GM12891 (cell line): Measurements from ENCODE around the gene TERB1. TPM values are rescaled to one million over a fixed set of nuclear protein-coding genes. Genes with fewer than 3 reads are reported as not detected.

Experiments
- DNase-seq: peaks from one replicate; pipeline ENCODE4 v3.0.0; 2011; ENCODE audit warnings: low spot score; ENCODE audit not compliant: insufficient read length
- FAIRE-seq: peaks from 2 replicates; lab custom pipeline; 2011; peaks lifted over from hg19 to GRCh38; lab: Jason Lieb, UNC
- PAX5 ChIP-seq: IDR thresholded peaks from 2 replicates; pipeline ENCODE4 v1.6.1; 2011; ENCODE audit warnings: low read length, moderate library complexity, mild to moderate bottlenecking; ENCODE audit not compliant: insufficient read depth, severe bottlenecking
- POLR2A ChIP-seq: IDR thresholded peaks from 2 replicates; pipeline ENCODE4 v1.6.1; 2011; ENCODE audit warnings: low read depth, low read length, control low read depth
- POLR2AphosphoS5 ChIP-seq: IDR thresholded peaks from 2 replicates; pipeline ENCODE4 v1.6.1; 2011; ENCODE audit warnings: low read depth, low read length, control low read depth
- POU2F2 ChIP-seq: IDR thresholded peaks from 2 replicates; pipeline ENCODE4 v1.6.1; 2011; ENCODE audit warnings: low read depth, mild to moderate bottlenecking, control low read depth, low read length, moderate library complexity
- SPI1 ChIP-seq: IDR thresholded peaks from 2 replicates; pipeline ENCODE4 v1.6.1; 2011; ENCODE audit warnings: low read depth, low read length, control low read depth
- TAF1 ChIP-seq: IDR thresholded peaks from 2 replicates; pipeline ENCODE4 v1.6.1; 2011; ENCODE audit warnings: low read depth, low read length, control low read depth
- polyA plus RNA-seq: library from polyadenylated mRNA; unstranded; fragments of >200 nt; gene quantifications from one replicate; pipeline ENCODE4 v1.2.1, GENCODE V29; 2012; ENCODE audit warnings: low read depth, missing spikeins, inconsistent platforms; ENCODE audit not compliant: missing spikeins

The TERB1 gene
- not detected for polyA plus RNA-seq

GRCh38 chr16:66801320-66802105 is at the start of gene TERB1:
Gene TERB1 (minus strand): TSS chr16:66801584. CDS start chr16:66796798, 4,786 bp downstream.
- DNase-seq (no peak), FAIRE-seq (no peak)
- TF ChIP-seq TAF1 (no peak), POU2F2 (no peak), POLR2A (no peak)

GRCh38 chr16:66850115-66850815 is 48.9 kb upstream of the TERB1 start:
- TF ChIP-seq TAF1 (no peak), POLR2A (no peak), POU2F2 (no peak), PAX5 (no peak), SPI1 (peak; percentile 54; the same call in 1 of the 2 replicates)
- no peak for DNase-seq
- FAIRE-seq: no peak

GRCh38 chr16:66849549-66849948 is 48.2 kb upstream of the TERB1 start:
- TF ChIP-seq SPI1 (no peak), POLR2AphosphoS5 (no peak)
- DNase-seq: no peak
- FAIRE-seq: no peak

GRCh38 chr16:66849021-66849420 is 47.6 kb upstream of the TERB1 start:
- DNase-seq (no peak), FAIRE-seq (no peak)
- no peak for TF ChIP-seq POLR2A
- TF ChIP-seq SPI1: no peak
- TF ChIP-seq POU2F2: no peak
- TF ChIP-seq POLR2AphosphoS5: no peak
- TF ChIP-seq TAF1: no peak
- TF ChIP-seq PAX5: no peak

- DNase-seq: no peak
- TF ChIP-seq POLR2AphosphoS5 (no peak), SPI1 (no peak), PAX5 (no peak), POU2F2 (no peak), TAF1 (no peak), POLR2A (no peak)
- FAIRE-seq: no peak
These were observed 46.8 kb upstream of the TERB1 start for GRCh38 chr16:66848172-66848571.

- TF ChIP-seq POLR2A (no peak), POLR2AphosphoS5 (no peak), PAX5 (no peak), TAF1 (no peak), SPI1 (no peak), POU2F2 (no peak)
- DNase-seq: no peak
- FAIRE-seq: no peak
These were observed 46.2 kb upstream of the TERB1 start for GRCh38 chr16:66847533-66848067.

- DNase-seq (no peak), FAIRE-seq (no peak)
- TF ChIP-seq POU2F2 (no peak), TAF1 (no peak), POLR2A (no peak), PAX5 (no peak), SPI1 (no peak), POLR2AphosphoS5 (no peak)
These were observed 45.4 kb upstream of the TERB1 start for GRCh38 chr16:66846831-66847230.

GRCh38 chr16:66846266-66846665 is 44.9 kb upstream of the TERB1 start:
- TF ChIP-seq SPI1: 0 out of 2 replicates have a peak, but pooled peaks have one; percentile 1
- TF ChIP-seq POU2F2: no peak
- no peak for DNase-seq
- FAIRE-seq: peak; percentile 84

- FAIRE-seq (no peak), DNase-seq (no peak)
- no peak for TF ChIP-seq SPI1
- TF ChIP-seq POLR2AphosphoS5: no peak
- no peak for TF ChIP-seq POU2F2
- no peak for TF ChIP-seq TAF1
These were observed 44.4 kb upstream of the TERB1 start for GRCh38 chr16:66845791-66846221.
